Heart left ventricle (tissue), 13 donors: ENCODE data around the gene GABBR2.

Source experiments
- POLR2A ChIP-seq, 2 donors: fragments of 450-650 bp; IDR thresholded peaks; one replicate each; pipeline ENCODE4 v1.6.1; 2017; ENCODE audit warnings: antibody characterized with exemption in 2 of 2, mild to moderate bottlenecking in 2 of 2, moderate library complexity in 2 of 2
- TF ChIP-seq, protein P1 (sequence below), 12 donors: fragments of 200-600 bp; sonication (generic) in 4 of 12; IDR thresholded peaks; one replicate each; pipeline versions ENCODE4 v1.5.0 to v1.8.0; 2018 to 2022; ENCODE audit warnings: antibody characterized with exemption in 12 of 12, mild to moderate bottlenecking in 5 of 12
- donor health status: ischemic (EF 13 %, LVEDD 7.1; RV severe dilation, severe dysfunction).
- donor health status: DM: no; HTN: yes; CAD: no.
- donor health status: DM: no; HTN: no; CAD: no.
- donor health status: ischemic (EF 25% LVEDD 6.9; RV normal size, moderate dysfunction).
- donor health status: ischemic (EF 25% LVEDD 5.7; RV mildly dilated, moderate dysfunction).
- donor health status: ischemic (EF 35%, LVEDD 5.7; RV mildly dilated, moderate dysfunction).
- donor health status: nonischemic (EF 11% LVEDD 7.7; RV severe dilation, severe dysfunction).
- donor health status: DM: yes; HTN: yes; CAD: no.
- donor health status: PGD.
- donor health status: ischemic (EF 29% LVEDD 5.4; RV normal size, mild dysfunction).
- donor health status: nonischemic (EF 23%, LVEDD 6.1; RV moderate dilation, normal function).

DNA sequence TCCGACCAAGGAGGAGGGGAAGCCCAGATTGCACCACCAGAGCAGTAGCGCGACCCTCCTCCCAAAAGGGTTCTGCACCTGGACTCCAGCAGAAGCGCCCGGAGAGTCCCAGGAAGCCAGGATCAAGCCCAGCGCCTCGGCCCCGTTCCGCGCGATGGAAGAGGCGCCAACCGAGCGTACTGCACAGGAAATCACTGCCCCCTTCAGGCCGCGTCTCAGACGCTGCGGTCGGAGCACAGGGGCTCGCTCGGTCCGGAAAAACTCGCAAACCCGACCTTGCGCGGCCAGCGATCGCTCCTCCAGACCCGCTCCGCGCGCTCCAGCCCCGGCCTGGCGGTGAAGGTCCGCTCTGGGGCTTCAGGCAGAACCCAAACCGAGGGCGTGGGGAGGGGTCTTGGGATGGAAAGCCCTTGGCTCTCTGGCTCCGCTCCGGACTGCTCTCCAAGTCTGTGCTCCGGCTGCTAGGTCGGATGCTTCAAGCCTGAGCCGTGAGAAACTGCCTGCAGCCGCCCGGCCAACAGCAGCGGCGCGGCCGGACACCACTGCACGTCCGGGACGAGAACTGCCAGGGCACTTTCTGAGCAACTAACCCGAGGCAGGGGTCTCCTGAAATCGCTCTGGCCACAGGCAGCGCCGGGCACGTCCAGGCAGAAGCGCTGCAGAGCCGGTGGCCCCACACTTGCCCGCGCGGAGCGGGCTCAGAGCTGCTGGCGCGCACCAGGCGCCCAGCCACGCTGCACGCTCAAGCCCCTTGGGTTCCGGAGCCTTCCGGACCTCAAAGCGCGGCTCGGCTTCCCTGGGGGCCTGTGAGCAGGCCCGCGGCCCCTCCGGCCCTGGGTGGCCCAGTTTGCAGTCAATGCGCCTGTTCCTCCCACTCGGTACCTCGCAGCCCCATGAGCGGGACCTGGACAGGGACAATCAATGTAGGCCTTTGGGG, 1.3 kb downstream of the GABBR2 start:
- TF ChIP-seq, protein P1, sequence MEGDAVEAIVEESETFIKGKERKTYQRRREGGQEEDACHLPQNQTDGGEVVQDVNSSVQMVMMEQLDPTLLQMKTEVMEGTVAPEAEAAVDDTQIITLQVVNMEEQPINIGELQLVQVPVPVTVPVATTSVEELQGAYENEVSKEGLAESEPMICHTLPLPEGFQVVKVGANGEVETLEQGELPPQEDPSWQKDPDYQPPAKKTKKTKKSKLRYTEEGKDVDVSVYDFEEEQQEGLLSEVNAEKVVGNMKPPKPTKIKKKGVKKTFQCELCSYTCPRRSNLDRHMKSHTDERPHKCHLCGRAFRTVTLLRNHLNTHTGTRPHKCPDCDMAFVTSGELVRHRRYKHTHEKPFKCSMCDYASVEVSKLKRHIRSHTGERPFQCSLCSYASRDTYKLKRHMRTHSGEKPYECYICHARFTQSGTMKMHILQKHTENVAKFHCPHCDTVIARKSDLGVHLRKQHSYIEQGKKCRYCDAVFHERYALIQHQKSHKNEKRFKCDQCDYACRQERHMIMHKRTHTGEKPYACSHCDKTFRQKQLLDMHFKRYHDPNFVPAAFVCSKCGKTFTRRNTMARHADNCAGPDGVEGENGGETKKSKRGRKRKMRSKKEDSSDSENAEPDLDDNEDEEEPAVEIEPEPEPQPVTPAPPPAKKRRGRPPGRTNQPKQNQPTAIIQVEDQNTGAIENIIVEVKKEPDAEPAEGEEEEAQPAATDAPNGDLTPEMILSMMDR (IDR thresholded peaks at IDR 0.05): peak in 10 of 12 donors; percentile 16 to 60 (median 46)
- TF ChIP-seq POLR2A (IDR thresholded peaks at IDR 0.05): no peak
